Stomach smooth muscle (tissue), 2 donors: ENCODE results near the gene C11orf65.

Experiments
- H3K27ac ChIP-seq: one replicate; pipeline ENCODE4 v1.7.0; 2013; ENCODE audit warnings: mild to moderate bottlenecking, low read length, inconsistent platforms
- H3K27me3 ChIP-seq, 2 donors: one replicate each; pipeline ENCODE4 v1.7.0; 2013; ENCODE audit warnings: low read length in 2 of 2; ENCODE audit not compliant: insufficient read depth in 2 of 2, control insufficient read depth in 1 of 2
- H3K36me3 ChIP-seq, 2 donors: one replicate each; pipeline ENCODE4 v1.7.0; 2013; ENCODE audit warnings: low read length in 2 of 2; ENCODE audit not compliant: control insufficient read depth in 2 of 2, insufficient read depth in 2 of 2
- H3K4me1 ChIP-seq: one replicate; pipeline ENCODE4 v1.7.0; 2013; ENCODE audit warnings: low read length; ENCODE audit not compliant: control insufficient read depth, insufficient read depth
- H3K4me3 ChIP-seq, 2 donors: one replicate each; pipeline ENCODE4 v1.7.0; 2013; ENCODE audit warnings: low read length in 2 of 2
- H3K9ac ChIP-seq, 2 donors: one replicate each; pipeline ENCODE4 v1.7.0; 2013; ENCODE audit warnings: low read length in 2 of 2, mild to moderate bottlenecking in 1 of 2
- H3K9me3 ChIP-seq, 2 donors: one replicate each; pipeline ENCODE4 v1.7.0; 2013; ENCODE audit warnings: low read length in 2 of 2; ENCODE audit not compliant: control insufficient read depth in 2 of 2
- donor health status: healthy.
- donor health status: Pancreatic carcinoma.

Gene C11orf65

GRCh38 chr11:108370990-108371389 lies 96.3 kb downstream of the C11orf65 start:
- peaks cover 0 to 3% of the 10 kb centered on the region in 2 donors for H3K36me3 ChIP-seq
- no peaks in the 10 kb centered on the region for H3K4me1 ChIP-seq
- H3K27me3 ChIP-seq: no peaks in the 10 kb centered on the region
- H3K9me3 ChIP-seq: no peaks in the 10 kb centered on the region
- no peak overlapping the region for H3K9ac ChIP-seq
- no peak overlapping the region for H3K4me3 ChIP-seq
- H3K27ac ChIP-seq: no peak overlapping the region

- Histone ChIP-seq H3K36me3 (peaks cover 2 to 4% of the 10 kb centered on the region in 2 donors), H3K9me3 (no peaks in the 10 kb centered on the region), H3K4me1 (no peaks in the 10 kb centered on the region), H3K4me3 (no peak overlapping the region), H3K27ac (no peak overlapping the region), H3K9ac (no peak overlapping the region), H3K27me3 (no peaks in the 10 kb centered on the region)
Observed at GRCh38 chr11:108370315-108370714, 97.0 kb downstream of the C11orf65 start.

- Histone ChIP-seq H3K9ac (no peak overlapping the region), H3K27ac (no peak overlapping the region), H3K27me3 (no peaks in the 10 kb centered on the region), H3K36me3 (peaks cover 7 to 10% of the 10 kb centered on the region in 2 donors), H3K4me3 (no peak overlapping the region), H3K4me1 (no peaks in the 10 kb centered on the region), H3K9me3 (no peaks in the 10 kb centered on the region)
Observed at GRCh38 chr11:108369064-108369463, 98.3 kb downstream of the C11orf65 start.

GRCh38 chr11:108368134-108368533 lies 99.2 kb downstream of the C11orf65 start:
- Histone ChIP-seq H3K36me3 (peaks cover 7 to 10% of the 10 kb centered on the region in 2 donors), H3K27ac (no peak overlapping the region), H3K9me3 (no peaks in the 10 kb centered on the region), H3K27me3 (no peaks in the 10 kb centered on the region), H3K9ac (no peak overlapping the region), H3K4me1 (no peaks in the 10 kb centered on the region), H3K4me3 (no peak overlapping the region)

DNA sequence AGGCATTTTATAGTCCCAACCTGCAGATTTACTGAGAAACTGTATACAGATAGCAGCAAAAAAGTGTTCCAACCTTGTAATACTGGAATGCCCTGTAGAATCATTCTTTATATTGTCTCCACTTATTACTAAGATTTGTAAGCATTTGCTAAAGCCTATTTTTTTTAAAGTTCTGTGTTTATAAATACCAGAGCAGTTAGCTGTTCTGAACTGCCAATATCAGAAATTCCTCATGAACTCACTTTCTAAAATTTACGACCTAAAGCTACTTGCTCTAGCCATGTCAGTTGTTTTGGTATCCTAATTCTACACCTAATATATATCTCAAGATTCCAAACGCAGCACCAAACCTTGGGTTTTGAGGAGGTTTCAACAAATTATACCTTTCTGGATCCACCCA lies 103.2 kb downstream of the C11orf65 start:
- H3K4me1 ChIP-seq: no peaks in the 10 kb centered on the region
- H3K27me3 ChIP-seq: no peaks in the 10 kb centered on the region

DNA sequence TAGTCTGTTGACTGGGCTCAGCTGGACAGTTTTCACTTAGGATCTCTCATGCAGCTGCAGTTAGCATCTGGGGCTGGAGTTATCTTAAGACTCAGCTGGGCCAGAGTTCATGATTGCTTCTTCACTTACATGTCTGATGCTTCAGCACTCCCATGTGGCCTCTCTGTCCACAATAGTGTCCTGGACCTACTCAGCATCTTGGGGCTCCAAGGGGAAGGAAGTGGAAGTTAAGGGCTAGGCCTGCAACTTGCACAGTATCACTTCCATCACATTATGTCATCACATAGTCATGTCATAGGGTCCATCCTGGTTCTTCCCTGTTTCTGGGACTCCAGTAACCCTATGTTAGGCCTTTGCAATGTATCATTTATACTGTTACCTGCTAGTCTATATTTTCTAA lies 115.9 kb downstream of the C11orf65 start:
- no peaks in the 10 kb centered on the region for H3K9me3 ChIP-seq
- H3K27me3 ChIP-seq: no peaks in the 10 kb centered on the region
- peaks cover 27 to 43% of the 10 kb centered on the region in 2 donors for H3K36me3 ChIP-seq
- H3K4me1 ChIP-seq: no peaks in the 10 kb centered on the region
- no peak overlapping the region for H3K9ac ChIP-seq
- no peak overlapping the region for H3K4me3 ChIP-seq
- no peak overlapping the region for H3K27ac ChIP-seq

More for the DNA sequence above, 103.2 kb downstream of the C11orf65 start:
- Histone ChIP-seq H3K27ac (no peak overlapping the region), H3K36me3 (peaks cover 7 to 10% of the 10 kb centered on the region in 2 donors), H3K4me3 (no peak overlapping the region), H3K9me3 (no peaks in the 10 kb centered on the region), H3K9ac (no peak overlapping the region)

DNA sequence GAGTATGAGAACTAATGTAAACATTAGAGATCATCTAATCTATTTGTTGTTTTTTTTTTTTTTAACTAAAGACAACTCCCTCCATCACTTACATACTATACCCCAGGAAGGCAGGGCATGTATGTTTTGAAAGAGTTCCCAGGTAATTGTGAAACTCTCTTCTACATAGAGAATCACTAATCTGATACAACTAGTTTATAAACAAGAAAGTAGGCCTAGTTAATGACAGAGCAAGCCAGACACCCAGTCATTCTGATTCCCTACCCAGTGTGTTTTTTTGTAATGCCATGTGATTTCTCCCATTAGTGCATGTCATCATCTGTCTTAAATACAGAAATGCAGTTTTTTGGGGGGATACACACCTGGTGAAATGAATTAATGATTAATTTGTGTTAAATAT lies 120.9 kb downstream of the C11orf65 start:
- peaks cover 3 to 15% of the 10 kb centered on the region in 2 donors for H3K36me3 ChIP-seq
- H3K4me3 ChIP-seq: no peak overlapping the region
- H3K27ac ChIP-seq: no peak overlapping the region
- no peaks in the 10 kb centered on the region for H3K4me1 ChIP-seq
- H3K9me3 ChIP-seq: no peaks in the 10 kb centered on the region
- H3K27me3 ChIP-seq: no peaks in the 10 kb centered on the region
- no peak overlapping the region for H3K9ac ChIP-seq

DNA sequence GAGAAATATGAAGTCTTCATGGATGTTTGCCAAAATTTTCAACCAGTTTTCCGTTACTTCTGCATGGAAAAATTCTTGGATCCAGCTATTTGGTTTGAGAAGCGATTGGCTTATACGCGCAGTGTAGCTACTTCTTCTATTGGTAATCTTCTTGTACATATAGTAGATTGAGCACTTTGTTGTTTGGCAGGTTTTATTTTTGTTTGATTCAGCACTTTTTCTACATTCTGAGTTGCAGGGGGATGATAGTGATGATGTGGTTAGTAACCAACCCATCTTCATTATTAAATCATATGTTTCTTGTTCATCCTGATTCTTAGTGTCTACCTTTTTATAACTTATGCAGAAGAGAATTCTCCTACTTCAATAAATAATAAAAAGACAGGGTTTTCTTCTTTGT lies 121.6 kb downstream of the C11orf65 start:
- no peak overlapping the region for H3K9ac ChIP-seq
- no peak overlapping the region for H3K27ac ChIP-seq
- no peaks in the 10 kb centered on the region for H3K9me3 ChIP-seq
- H3K27me3 ChIP-seq: no peaks in the 10 kb centered on the region
- no peaks in the 10 kb centered on the region for H3K4me1 ChIP-seq
- no peak overlapping the region for H3K4me3 ChIP-seq
- H3K36me3 ChIP-seq: peaks cover 2 to 15% of the 10 kb centered on the region in 2 donors

GRCh38 chr11:108343714-108344113 lies 123.6 kb downstream of the C11orf65 start:
- no peak overlapping the region for H3K9ac ChIP-seq
- no peak overlapping the region for H3K4me3 ChIP-seq
- H3K27me3 ChIP-seq: no peaks in the 10 kb centered on the region
- H3K4me1 ChIP-seq: no peaks in the 10 kb centered on the region
- H3K9me3 ChIP-seq: no peaks in the 10 kb centered on the region
- peaks cover 0 to 3% of the 10 kb centered on the region in 2 donors for H3K36me3 ChIP-seq
- H3K27ac ChIP-seq: no peak overlapping the region

- Histone ChIP-seq H3K4me1 (no peaks in the 10 kb centered on the region), H3K36me3 (peaks cover under 1 to 3% of the 10 kb centered on the region in 2 donors), H3K27ac (no peak overlapping the region), H3K4me3 (no peak overlapping the region), H3K9me3 (no peaks in the 10 kb centered on the region), H3K27me3 (no peaks in the 10 kb centered on the region), H3K9ac (no peak overlapping the region)
Observed at GRCh38 chr11:108341654-108342053, 125.7 kb downstream of the C11orf65 start.

DNA sequence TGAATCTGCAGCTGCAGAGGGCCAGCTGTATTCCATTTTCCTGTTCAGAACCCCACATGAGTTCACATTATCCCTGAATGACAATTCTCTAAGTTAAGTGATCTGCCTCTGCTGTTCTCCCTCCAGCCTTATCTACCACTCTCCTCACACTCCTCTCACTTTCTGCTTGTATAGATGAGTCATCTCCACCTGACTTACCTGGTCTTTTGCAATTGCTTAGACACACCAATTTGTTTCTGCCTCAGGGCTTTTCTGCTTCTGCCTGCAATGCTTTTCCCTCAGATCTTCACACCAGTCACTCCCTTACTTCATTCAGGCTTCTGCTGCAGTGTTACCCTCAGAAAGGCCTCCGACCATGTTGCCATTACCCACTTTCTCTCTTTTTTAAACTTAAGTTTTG lies 126.4 kb downstream of the C11orf65 start:
- H3K27ac ChIP-seq: no peak overlapping the region
- no peaks in the 10 kb centered on the region for H3K4me1 ChIP-seq
- H3K4me3 ChIP-seq: no peak overlapping the region
- H3K9ac ChIP-seq: no peak overlapping the region
- no peaks in the 10 kb centered on the region for H3K9me3 ChIP-seq
- H3K36me3 ChIP-seq: peaks cover 0 to 3% of the 10 kb centered on the region in 2 donors
- H3K27me3 ChIP-seq: no peaks in the 10 kb centered on the region
